Transverse colon (tissue), 4 donors: ENCODE measurements around the gene TCF3. TPM values are rescaled to one million over a fixed set of nuclear protein-coding genes. Genes with fewer than 3 reads are reported as not detected.
A peak's percentile ranks its signal among the peaks of the same experiment; 100 is the strongest.

ENCODE experiments used
- DNase-seq: peaks from one replicate; pipeline ENCODE4 v3.0.0-alpha.2; 2019
- H3K27ac ChIP-seq, 4 donors: fragments of 200-600 bp; sonication (generic); 2 replicates each; pipeline ENCODE4 v1.5.1; 2016 to 2018; ENCODE audit warnings: inconsistent platforms in 4 of 4
- H3K27me3 ChIP-seq: fragments of 200-600 bp; sonication (generic); 2 replicates; pipeline ENCODE4 v1.5.1; 2017; ENCODE audit warnings: inconsistent platforms
- H3K36me3 ChIP-seq, 4 donors: fragments of 200-600 bp; sonication (generic); 2 replicates each; pipeline ENCODE4 v1.5.1; 2017 to 2019; ENCODE audit warnings: inconsistent platforms in 4 of 4
- H3K4me1 ChIP-seq, 4 donors: fragments of 200-600 bp; sonication (generic); 2 replicates each; pipeline ENCODE4 v1.5.1; 2017 to 2020; ENCODE audit warnings: inconsistent platforms in 4 of 4
- H3K4me3 ChIP-seq, 4 donors: fragments of 200-600 bp; sonication (generic); 1 replicate in 1 of 4; 2 replicates in 3 of 4; pipeline versions ENCODE4 v1.5.1 to v1.6.1; 2017 to 2019; ENCODE audit warnings: inconsistent platforms in 4 of 4
- H3K9me3 ChIP-seq, 2 donors: fragments of 200-600 bp; sonication (generic); 2 replicates each; pipeline ENCODE4 v1.5.1; 2017 to 2019; ENCODE audit warnings: inconsistent platforms in 2 of 2
- EP300 ChIP-seq: sonication (generic); formaldehyde crosslinking; IDR thresholded peaks from one replicate; pipeline ENCODE4 v1.6.1; 2017; ENCODE audit warnings: antibody characterized with exemption, low read depth
- POLR2A ChIP-seq: fragments of 450-650 bp; IDR thresholded peaks from one replicate; pipeline ENCODE4 v1.6.1; 2016; ENCODE audit warnings: antibody characterized with exemption, mild to moderate bottlenecking, moderate library complexity
- POLR2AphosphoS5 ChIP-seq, 3 donors: sonication (generic); formaldehyde crosslinking; IDR thresholded peaks; one replicate each; pipeline ENCODE4 v1.6.1; 2016; ENCODE audit warnings: antibody characterized with exemption in 3 of 3
- WGBS, 2 donors: methylation state at CpG; one replicate each; pipeline ENCODE4 v1.1.5; 2018; ENCODE audit warnings: low coverage in 1 of 2; 5-methylcytosine and 5-hydroxymethylcytosine counted together
- in situ Hi-C, 4 donors: fragments of 200-750 bp; cut with MboI; loops; one replicate each; pipeline versions ENCODE4 v1.15.0 to v1.15.1; 2017; ENCODE audit warnings: low sequenced_read_pairs in 3 of 4, low pct_ligation_motif_present in 1 of 4, low pct_unique_long_range_greater_than_20kb in 1 of 4
- intact Hi-C: fragments of 100-400 bp; cut with DNase I; formaldehyde crosslinking; loops from one replicate; pipeline ENCODE4 v1.15.1; 2023; ENCODE audit warnings: low total_unique reads
- total RNA-seq, 4 donors: library from RNA; depleted of rRNA; stranded (reverse); fragments of >200 nt; gene quantifications; one replicate each; pipeline ENCODE4 v1.1.0, GENCODE V29; 2016
- TF ChIP-seq, protein P1 (sequence below), 5 experiments: fragments of 200-600 bp in 3 of 5; fragments of 450-650 bp in 2 of 5; sonication (generic) in 3 of 5; IDR thresholded peaks; 1 replicate in 2 of 5; 2 replicates in 3 of 5; pipeline ENCODE4 v1.5.1; 2016 to 2017; ENCODE audit warnings: antibody characterized with exemption in 5 of 5, inconsistent platforms in 3 of 5, mild to moderate bottlenecking in 2 of 5, moderate library complexity in 1 of 5

The TCF3 gene
- total RNA-seq, 4 donors from 2014 or later, result 55.9 to 160 (median 79.7) TPM

- intact Hi-C loops, result no loop called here
- TF ChIP-seq, protein P1, sequence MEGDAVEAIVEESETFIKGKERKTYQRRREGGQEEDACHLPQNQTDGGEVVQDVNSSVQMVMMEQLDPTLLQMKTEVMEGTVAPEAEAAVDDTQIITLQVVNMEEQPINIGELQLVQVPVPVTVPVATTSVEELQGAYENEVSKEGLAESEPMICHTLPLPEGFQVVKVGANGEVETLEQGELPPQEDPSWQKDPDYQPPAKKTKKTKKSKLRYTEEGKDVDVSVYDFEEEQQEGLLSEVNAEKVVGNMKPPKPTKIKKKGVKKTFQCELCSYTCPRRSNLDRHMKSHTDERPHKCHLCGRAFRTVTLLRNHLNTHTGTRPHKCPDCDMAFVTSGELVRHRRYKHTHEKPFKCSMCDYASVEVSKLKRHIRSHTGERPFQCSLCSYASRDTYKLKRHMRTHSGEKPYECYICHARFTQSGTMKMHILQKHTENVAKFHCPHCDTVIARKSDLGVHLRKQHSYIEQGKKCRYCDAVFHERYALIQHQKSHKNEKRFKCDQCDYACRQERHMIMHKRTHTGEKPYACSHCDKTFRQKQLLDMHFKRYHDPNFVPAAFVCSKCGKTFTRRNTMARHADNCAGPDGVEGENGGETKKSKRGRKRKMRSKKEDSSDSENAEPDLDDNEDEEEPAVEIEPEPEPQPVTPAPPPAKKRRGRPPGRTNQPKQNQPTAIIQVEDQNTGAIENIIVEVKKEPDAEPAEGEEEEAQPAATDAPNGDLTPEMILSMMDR (IDR thresholded peaks at IDR 0.05), result no peak
- TF ChIP-seq POLR2A (no peak), POLR2AphosphoS5 (IDR thresholded peaks at IDR 0.05) (no peak), EP300 (no peak)
- Histone ChIP-seq H3K4me1 (peaks cover 8 to 41% (median 33%) of the 10 kb centered on the region in 4 donors), H3K4me3 (no peak overlapping the region), H3K9me3 (no peaks in the 10 kb centered on the region), H3K27me3 (no peaks in the 10 kb centered on the region), H3K36me3 (peaks cover 0 to 18% (median 6%) of the 10 kb centered on the region in 4 donors), H3K27ac (no peak overlapping the region)
- no peak for DNase-seq
- in situ Hi-C loops, result no loop called here
- WGBS, 2 donors, result 95 to 96% methylated on average over 8 to 21 of the region's 21 CpGs
Measured at GRCh38 chr19:1602091-1602707, 50.2 kb downstream of the TCF3 start.

- Histone ChIP-seq H3K36me3 (peaks cover 0 to 23% (median 8%) of the 10 kb centered on the region in 4 donors), H3K9me3 (no peaks in the 10 kb centered on the region), H3K27ac (no peak overlapping the region), H3K4me1 (peaks cover 7 to 36% (median 31%) of the 10 kb centered on the region in 4 donors), H3K27me3 (no peaks in the 10 kb centered on the region), H3K4me3 (no peak overlapping the region)
- in situ Hi-C loops (no loop called here), intact Hi-C loops (no loop called here)
- no peak for TF ChIP-seq POLR2AphosphoS5 (IDR thresholded peaks at IDR 0.05)
- TF ChIP-seq, protein P1 (IDR thresholded peaks at IDR 0.05), result peak in 2 of 5 experiments; percentile 6 to 8
- DNase-seq, result no peak
- WGBS, 2 donors, result 90 to 95% methylated on average over 5 to 14 of the region's 14 CpGs
Measured at GRCh38 chr19:1601613-1602064, 50.8 kb downstream of the TCF3 start.

GRCh38 chr19:1599460-1599846 lies 53.0 kb downstream of the TCF3 start:
- WGBS, 2 donors, result 95% methylated on average over 4 of the region's 15 CpGs; no CpG with 5 or more reads in 1 of the 2 donors
- TF ChIP-seq, protein P1 (IDR thresholded peaks at IDR 0.05), result no peak
- TF ChIP-seq POLR2AphosphoS5 (IDR thresholded peaks at IDR 0.05) (no peak), POLR2A (no peak), EP300 (no peak)
- Histone ChIP-seq H3K36me3 (peaks cover 0 to 30% (median 12%) of the 10 kb centered on the region in 4 donors), H3K9me3 (no peaks in the 10 kb centered on the region), H3K27me3 (no peaks in the 10 kb centered on the region), H3K4me3 (no peak overlapping the region), H3K27ac (no peak overlapping the region), H3K4me1 (peaks cover 0 to 26% (median 19%) of the 10 kb centered on the region in 4 donors)
- in situ Hi-C loops (no loop called here), intact Hi-C loops (no loop called here)
- no peak for DNase-seq

GRCh38 chr19:1598777-1599459 lies 53.5 kb downstream of the TCF3 start:
- Histone ChIP-seq H3K4me1 (peaks cover 0 to 21% (median 14%) of the 10 kb centered on the region in 4 donors), H3K9me3 (no peaks in the 10 kb centered on the region), H3K27ac (no peak overlapping the region), H3K36me3 (peaks cover 0 to 30% (median 12%) of the 10 kb centered on the region in 4 donors), H3K4me3 (no peak overlapping the region), H3K27me3 (no peaks in the 10 kb centered on the region)
- WGBS, 2 donors, result 90% methylated on average over 13 of the region's 20 CpGs; no CpG with 5 or more reads in 1 of the 2 donors
- TF ChIP-seq EP300 (no peak), POLR2AphosphoS5 (IDR thresholded peaks at IDR 0.05) (no peak), POLR2A (no peak)
- TF ChIP-seq, protein P1 (IDR thresholded peaks at IDR 0.05), result no peak
- in situ Hi-C loops, result no loop called here
- intact Hi-C loops, result no loop called here
- no peak for DNase-seq
